ENCODE data around the gene SYCE3. TPM values are rescaled to one million over a fixed set of nuclear protein-coding genes. Genes with fewer than 3 reads are reported as not detected.

Gene SYCE3
- total RNA-seq, 4 donors from 2014 or later, result not detected

DNA sequence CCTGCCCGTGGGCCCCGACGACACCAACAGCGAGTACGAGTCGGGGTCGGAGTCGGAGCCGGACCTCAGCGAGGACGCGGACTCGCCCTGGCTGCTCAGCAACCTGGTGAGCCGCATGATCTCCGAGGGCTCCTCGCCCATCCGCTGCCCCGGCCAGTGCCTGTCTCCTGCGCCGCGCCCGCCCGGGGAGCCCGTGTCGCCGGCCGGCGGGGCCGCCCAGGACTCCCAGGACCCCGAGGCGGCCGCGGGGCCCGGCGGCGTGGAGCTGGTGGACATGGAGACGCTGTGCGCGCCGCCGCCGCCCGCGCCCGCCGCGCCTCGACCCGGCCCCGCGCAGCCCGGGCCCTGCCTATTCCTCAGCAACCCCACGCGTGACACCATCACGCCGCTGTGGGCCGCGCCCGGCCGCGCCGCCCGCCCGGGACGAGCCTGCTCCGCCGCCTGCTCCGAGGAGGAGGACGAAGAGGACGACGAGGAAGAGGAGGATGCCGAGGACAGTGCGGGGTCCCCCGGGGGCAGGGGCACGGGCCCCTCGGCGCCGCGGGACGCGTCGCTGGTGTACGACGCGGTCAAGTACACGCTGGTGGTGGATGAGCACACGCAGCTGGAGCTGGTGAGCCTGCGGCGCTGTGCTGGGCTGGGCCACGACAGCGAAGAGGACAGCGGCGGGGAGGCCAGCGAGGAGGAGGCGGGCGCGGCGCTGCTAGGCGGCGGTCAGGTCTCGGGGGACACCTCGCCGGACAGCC lies 41.7 kb upstream of the SYCE3 start:
- no peaks in the 10 kb centered on the region for H3K36me3 ChIP-seq
- H3K4me1 ChIP-seq, result peaks cover 9 to 30% (median 20%) of the 10 kb centered on the region in 4 donors
- no peak overlapping the region for H3K27ac ChIP-seq (replicated peaks in 1 of 4)
- intact Hi-C loops (cut with DNase I), result no loop called here
- H3K4me3 ChIP-seq, result no peak overlapping the region
- no peaks in the 10 kb centered on the region for H3K9me3 ChIP-seq
- H3K27me3 ChIP-seq, result peaks cover 0 to 94% (median 17%) of the 10 kb centered on the region in 4 donors
- WGBS, result 73% methylated on average over 46 of the region's 103 CpGs
- DNase-seq (ENCODE audit: extremely low spot score), result no peak
- TF ChIP-seq EP300 (IDR thresholded peaks at IDR 0.05) (no peak), POLR2AphosphoS5 (IDR thresholded peaks at IDR 0.05) (no peak), POLR2A (IDR thresholded peaks at IDR 0.05; ENCODE audit: low read depth) (no peak)
- TF ChIP-seq, protein P1, sequence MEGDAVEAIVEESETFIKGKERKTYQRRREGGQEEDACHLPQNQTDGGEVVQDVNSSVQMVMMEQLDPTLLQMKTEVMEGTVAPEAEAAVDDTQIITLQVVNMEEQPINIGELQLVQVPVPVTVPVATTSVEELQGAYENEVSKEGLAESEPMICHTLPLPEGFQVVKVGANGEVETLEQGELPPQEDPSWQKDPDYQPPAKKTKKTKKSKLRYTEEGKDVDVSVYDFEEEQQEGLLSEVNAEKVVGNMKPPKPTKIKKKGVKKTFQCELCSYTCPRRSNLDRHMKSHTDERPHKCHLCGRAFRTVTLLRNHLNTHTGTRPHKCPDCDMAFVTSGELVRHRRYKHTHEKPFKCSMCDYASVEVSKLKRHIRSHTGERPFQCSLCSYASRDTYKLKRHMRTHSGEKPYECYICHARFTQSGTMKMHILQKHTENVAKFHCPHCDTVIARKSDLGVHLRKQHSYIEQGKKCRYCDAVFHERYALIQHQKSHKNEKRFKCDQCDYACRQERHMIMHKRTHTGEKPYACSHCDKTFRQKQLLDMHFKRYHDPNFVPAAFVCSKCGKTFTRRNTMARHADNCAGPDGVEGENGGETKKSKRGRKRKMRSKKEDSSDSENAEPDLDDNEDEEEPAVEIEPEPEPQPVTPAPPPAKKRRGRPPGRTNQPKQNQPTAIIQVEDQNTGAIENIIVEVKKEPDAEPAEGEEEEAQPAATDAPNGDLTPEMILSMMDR (IDR thresholded peaks at IDR 0.05), result no peak

- 0% methylated on average over 5 of the region's 70 CpGs for WGBS
- intact Hi-C loops (cut with DNase I), result no loop called here
- no peak overlapping the region for H3K27ac ChIP-seq (replicated peaks in 1 of 4)
- H3K4me1 ChIP-seq, result peaks cover 9 to 30% (median 20%) of the 10 kb centered on the region in 4 donors
- no peak overlapping the region for H3K4me3 ChIP-seq
- H3K36me3 ChIP-seq, result no peaks in the 10 kb centered on the region
- peaks cover 0 to 94% (median 18%) of the 10 kb centered on the region in 4 donors for H3K27me3 ChIP-seq
- DNase-seq (ENCODE audit: extremely low spot score), result no peak
- TF ChIP-seq, protein P1 (IDR thresholded peaks at IDR 0.05), result no peak
- no peak for TF ChIP-seq POLR2A (IDR thresholded peaks at IDR 0.05; ENCODE audit: low read depth)
- TF ChIP-seq POLR2AphosphoS5 (IDR thresholded peaks at IDR 0.05), result no peak
- TF ChIP-seq EP300 (IDR thresholded peaks at IDR 0.05), result no peak
- no peaks in the 10 kb centered on the region for H3K9me3 ChIP-seq
Measured at GRCh38 chr22:50603511-50604255, 41.0 kb upstream of the SYCE3 start.

GRCh38 chr22:50602338-50602700 lies 39.6 kb upstream of the SYCE3 start:
- Histone ChIP-seq H3K4me3 (no peak overlapping the region), H3K36me3 (no peaks in the 10 kb centered on the region), H3K27ac (replicated peaks in 1 of 4) (no peak overlapping the region), H3K27me3 (peaks cover 0 to 97% (median 18%) of the 10 kb centered on the region in 4 donors), H3K9me3 (no peaks in the 10 kb centered on the region), H3K4me1 (peaks cover 9 to 30% (median 20%) of the 10 kb centered on the region in 4 donors)
- TF ChIP-seq, protein P1 (IDR thresholded peaks at IDR 0.05), result no peak
- no peak for TF ChIP-seq POLR2AphosphoS5 (IDR thresholded peaks at IDR 0.05)
- TF ChIP-seq POLR2A (IDR thresholded peaks at IDR 0.05; ENCODE audit: low read depth), result no peak
- no peak for TF ChIP-seq EP300 (IDR thresholded peaks at IDR 0.05)
- WGBS, result 37% methylated on average over 2 of the region's 2 CpGs
- intact Hi-C loops (cut with DNase I), result no loop called here
- DNase-seq (ENCODE audit: extremely low spot score), result no peak

GRCh38 chr22:50601669-50602337 lies 39.1 kb upstream of the SYCE3 start:
- Histone ChIP-seq H3K9me3 (no peaks in the 10 kb centered on the region), H3K36me3 (peaks cover 0 to 3% (median 0%) of the 10 kb centered on the region in 4 donors), H3K4me3 (peak overlapping the region in 1 of 4 donors; percentile 55), H3K27me3 (peaks cover 0 to 97% (median 18%) of the 10 kb centered on the region in 4 donors), H3K27ac (replicated peaks in 1 of 4) (no peak overlapping the region), H3K4me1 (peaks cover 9 to 30% (median 20%) of the 10 kb centered on the region in 4 donors)
- TF ChIP-seq POLR2A (IDR thresholded peaks at IDR 0.05; ENCODE audit: low read depth), result no peak
- TF ChIP-seq EP300 (IDR thresholded peaks at IDR 0.05), result no peak
- TF ChIP-seq POLR2AphosphoS5 (IDR thresholded peaks at IDR 0.05), result no peak
- TF ChIP-seq, protein P1 (IDR thresholded peaks at IDR 0.05), result no peak
- DNase-seq (ENCODE audit: extremely low spot score), result no peak
- intact Hi-C loops (cut with DNase I), result no loop called here
- 67% methylated on average over 12 of the region's 12 CpGs for WGBS
